ENCODE data around the gene AKIRIN1. TPM values are rescaled to one million over a fixed set of nuclear protein-coding genes. Genes with fewer than 3 reads are reported as not detected.
A peak's percentile ranks its signal among the peaks of the same experiment; 100 is the strongest.
"Not testable (repeated sequence)": the region's sequence is repeated elsewhere in the genome, so short reads cannot be mapped to it uniquely, and the experiment has no call there.

AKIRIN1 gene
- total RNA-seq, 1 experiment from 2014 or later, result 72.6 TPM

- DNase-seq (ENCODE audit: low read depth), result no peak
Measured at GRCh38 chr1:39043513-39043912, 52.4 kb downstream of the AKIRIN1 start.

GRCh38 chr1:39044762-39045161, 53.7 kb downstream of the AKIRIN1 start:
- DNase-seq (ENCODE audit: low read depth), result no peak

DNA sequence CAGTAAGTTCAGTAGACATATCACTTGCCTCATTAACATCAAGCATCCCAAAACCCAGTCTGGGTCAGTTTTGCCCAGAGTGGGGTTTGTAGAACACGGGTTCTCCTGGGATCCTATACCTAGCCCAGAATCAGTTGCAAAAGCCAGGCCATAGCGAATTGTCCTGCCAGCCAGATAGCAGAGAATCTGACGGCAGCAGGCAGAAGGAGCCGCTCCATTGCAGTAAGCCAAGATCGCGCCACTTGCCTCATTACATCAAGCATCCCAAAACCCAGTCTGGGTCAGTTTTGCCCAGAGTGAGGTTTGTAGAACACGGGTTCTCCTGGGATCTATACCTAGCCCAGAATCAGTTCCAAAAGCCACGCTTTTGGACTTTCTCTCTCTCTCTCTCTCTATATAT, 54.2 kb downstream of the AKIRIN1 start:
- no peak for DNase-seq (ENCODE audit: low read depth)

- no peak for DNase-seq (ENCODE audit: low read depth)
Measured at GRCh38 chr1:39046613-39047210, 55.6 kb downstream of the AKIRIN1 start.

DNA sequence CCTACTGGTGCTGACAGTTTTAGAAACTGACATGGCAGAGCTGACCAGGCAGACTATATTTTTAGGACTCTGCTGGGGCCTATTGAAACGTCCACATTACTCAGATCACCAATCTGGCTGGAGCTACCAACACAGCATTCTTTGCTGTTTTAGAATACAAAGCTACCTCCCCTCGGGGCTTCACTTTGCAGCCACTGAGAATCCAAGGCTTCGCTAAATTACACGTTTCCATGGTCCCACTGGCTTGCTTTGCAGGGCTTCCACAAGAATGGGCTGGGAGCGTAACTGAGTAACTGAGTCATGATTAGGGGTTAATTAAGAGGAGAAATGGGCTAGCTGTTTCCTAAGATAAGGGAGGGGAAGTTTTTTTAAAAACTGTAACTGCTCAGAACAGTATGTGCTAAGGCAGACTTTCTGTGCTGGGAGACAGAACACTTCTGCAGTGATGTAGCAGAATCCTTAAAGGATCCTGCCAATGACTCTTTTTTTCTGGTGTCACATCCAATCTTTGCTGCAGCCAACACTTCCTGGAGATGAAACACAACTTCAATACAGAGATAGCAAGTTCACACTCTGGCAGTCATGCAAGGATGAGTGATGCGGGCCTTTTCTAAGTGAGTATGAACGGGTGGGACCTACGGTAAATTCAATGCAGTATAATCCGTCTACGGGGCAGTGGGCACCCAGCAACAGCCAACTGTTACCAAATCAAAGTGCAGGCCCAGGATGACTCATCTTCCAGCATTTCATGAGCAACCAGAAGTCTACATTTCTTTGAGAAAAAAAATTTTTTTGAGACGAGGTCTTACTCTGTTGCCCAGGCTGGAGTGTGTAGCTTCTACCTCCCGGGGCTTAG, 56.5 kb downstream of the AKIRIN1 start:
- peak; percentile 83 for DNase-seq (ENCODE audit: low read depth)

DNA sequence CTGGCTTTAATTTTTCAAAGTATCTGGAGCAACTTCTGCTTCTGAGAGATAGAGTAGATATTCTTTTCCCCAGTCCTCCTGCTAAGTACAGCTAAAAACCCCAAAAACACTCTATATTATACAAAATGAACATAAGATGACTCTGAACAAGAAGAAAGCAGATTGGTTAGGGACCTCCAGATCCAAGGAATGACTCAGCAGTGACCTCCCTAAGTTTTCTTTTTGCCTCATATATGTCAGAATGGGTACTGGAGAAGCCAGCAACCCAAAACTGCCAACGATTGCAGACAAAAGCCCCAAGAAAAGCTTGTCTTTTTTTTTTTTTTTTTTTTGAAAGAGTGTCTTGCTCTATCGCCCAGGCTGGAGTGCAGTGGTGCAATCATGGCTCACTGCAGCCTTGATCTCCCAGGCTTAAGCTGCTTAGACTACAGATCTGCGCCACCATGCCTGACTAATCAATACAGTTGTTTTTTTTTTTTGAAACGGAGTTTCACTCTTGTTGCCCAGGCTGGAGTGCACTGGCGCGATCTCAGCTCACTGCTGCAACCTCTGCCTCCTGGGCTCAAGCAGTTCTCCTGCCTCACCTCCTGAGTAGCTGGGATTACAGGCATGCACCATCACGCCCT, 57.8 kb downstream of the AKIRIN1 start:
- no peak for DNase-seq (ENCODE audit: low read depth)

GRCh38 chr1:39050001-39050400, 58.9 kb downstream of the AKIRIN1 start:
- no peak for DNase-seq (ENCODE audit: low read depth)

DNA sequence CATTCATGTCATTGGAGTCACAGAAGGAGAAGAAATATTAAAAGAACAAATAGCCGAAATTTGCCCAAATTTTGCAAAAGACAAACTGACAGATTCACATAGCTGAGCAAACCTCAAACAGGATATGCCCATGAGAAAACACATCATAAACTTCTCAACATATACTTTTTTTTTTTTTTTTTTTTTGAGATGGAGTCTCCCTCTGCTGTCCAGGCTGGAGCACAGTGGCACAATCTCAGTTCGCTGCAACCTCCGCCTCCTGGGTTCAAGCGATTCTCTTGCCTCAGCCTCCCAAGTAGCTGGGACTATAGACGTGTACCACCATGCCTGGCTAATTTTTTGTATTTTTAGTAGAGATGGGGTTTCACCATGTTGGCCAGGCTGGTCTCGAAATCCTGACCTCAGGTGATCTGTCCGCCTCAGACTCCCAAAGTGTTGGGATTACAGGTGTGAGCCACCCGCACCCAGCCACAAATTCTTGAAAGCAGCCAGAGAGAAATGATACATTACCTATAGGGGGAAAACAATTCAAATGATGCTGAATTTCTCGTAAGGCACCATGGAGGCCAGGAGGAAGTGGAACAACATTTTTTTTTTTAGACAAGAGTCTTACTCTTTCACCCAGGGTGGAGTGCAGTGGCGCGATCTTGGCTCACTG, 60.2 kb downstream of the AKIRIN1 start:
- DNase-seq (ENCODE audit: low read depth), result peak; percentile 36

- DNase-seq (ENCODE audit: low read depth), result no peak
Measured at GRCh38 chr1:39051956-39052355, 60.9 kb downstream of the AKIRIN1 start.

DNA sequence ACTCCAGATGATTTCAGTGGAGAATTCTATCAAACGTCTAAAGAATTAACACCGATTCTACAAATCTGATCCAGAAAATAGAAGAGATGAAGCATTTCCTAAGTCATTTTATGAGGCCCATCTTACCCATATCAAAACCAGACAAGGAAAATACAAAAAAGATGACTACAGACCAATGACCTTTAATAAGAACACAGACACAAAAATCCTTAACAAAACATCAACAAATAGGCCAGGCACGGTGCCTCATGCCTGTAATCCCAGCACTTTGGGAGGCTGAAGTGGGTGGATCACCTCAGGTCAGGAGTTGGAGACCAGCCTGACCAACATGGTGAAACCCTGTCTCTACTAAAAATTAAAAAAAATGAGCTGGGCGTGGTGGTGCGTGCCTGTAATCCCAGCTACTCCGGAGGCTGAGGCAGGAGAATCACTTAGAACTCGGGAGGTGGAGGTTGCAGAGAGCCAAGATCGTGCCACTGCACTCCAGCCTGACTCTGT, 64.2 kb downstream of the AKIRIN1 start:
- DNase-seq (ENCODE audit: low read depth), result not testable (repeated sequence)

Small RNA genes within 50 kb of the gene (small RNA-seq; reads per million reads assigned to genes)
- gene RF00019, result not detected

Other genes starting within 250 kb of the AKIRIN1 start
- 9.1 and 11.7 TPM in 2 replicates for gene RRAGC, start 131.5 kb upstream of the AKIRIN1 start, total RNA-seq (2014; rRNA removed; shearing (Covaris generic))
- gene MYCBP, start 117.9 kb upstream of the AKIRIN1 start, total RNA-seq (2014; rRNA removed; shearing (Covaris generic)), result 24.4 and 26.6 TPM in 2 replicates
- gene GJA9, start 109.7 kb upstream of the AKIRIN1 start, total RNA-seq (2014; rRNA removed; shearing (Covaris generic)), result not detected in 2 replicates
- gene RHBDL2, start 49.4 kb upstream of the AKIRIN1 start, total RNA-seq (2014; rRNA removed; shearing (Covaris generic)), result 0.50 and 2.7 TPM in 2 replicates
- gene NDUFS5, start 35.1 kb downstream of the AKIRIN1 start, total RNA-seq (2014; rRNA removed; shearing (Covaris generic)), result 485 and 597 TPM in 2 replicates
- 137 and 148 TPM in 2 replicates for gene MACF1, start 213.4 kb downstream of the AKIRIN1 start, total RNA-seq (2014; rRNA removed; shearing (Covaris generic))